MCF 10A (cell line): ENCODE data around the gene EMX1. TPM values are rescaled to one million over a fixed set of nuclear protein-coding genes. Genes with fewer than 3 reads are reported as not detected.

ENCODE experiments used
- BruUV-seq: library from RNA; stranded (reverse); fragments of 400-500 nt; replicated peaks from 2 replicates; lab custom pipeline; 2021; lab: Mats Ljungman, UMichigan
- CTCF ChIA-PET: fragments of 300-600 bp; sonication (Branson Sonifier 250); formaldehyde crosslinking; extraction: SDS; loops from one replicate; lab custom pipeline; 2021; ENCODE audit warnings: antibody characterized with exemption, inconsistent platforms; lab: Yijun Ruan, JAX
- POLR2A ChIA-PET: fragments of 300-600, 350-650 bp; sonication (Branson Sonifier 250); formaldehyde crosslinking; extraction: SDS; loops from one replicate; lab custom pipeline; 2020; ENCODE audit warnings: antibody characterized with exemption, inconsistent platforms; lab: Yijun Ruan, JAX
- DNase-seq: peaks from one replicate; pipeline ENCODE4 v3.0.0-alpha.2; 2018; ENCODE audit not compliant: unreplicated experiment
- H3K27ac Mint-ChIP-seq: one replicate; pipeline ENCODE4 v1.8.0; 2022; ENCODE audit warnings: mild to moderate bottlenecking, low read depth, mixed read lengths; ENCODE audit not compliant: unreplicated experiment
- H3K27me3 Mint-ChIP-seq: one replicate; pipeline ENCODE4 v1.8.0; 2022; ENCODE audit warnings: mixed read lengths; ENCODE audit not compliant: insufficient read depth, unreplicated experiment
- H3K36me3 Mint-ChIP-seq: one replicate; pipeline ENCODE4 v1.8.0; 2022; ENCODE audit warnings: mild to moderate bottlenecking, moderate library complexity, mixed read lengths; ENCODE audit not compliant: insufficient read depth, unreplicated experiment
- H3K4me1 Mint-ChIP-seq: one replicate; pipeline ENCODE4 v1.8.0; 2022; ENCODE audit warnings: mixed read lengths; ENCODE audit not compliant: insufficient read depth, unreplicated experiment
- H3K4me3 Mint-ChIP-seq: one replicate; pipeline ENCODE4 v1.8.0; 2022; ENCODE audit warnings: mild to moderate bottlenecking, moderate library complexity, mixed read lengths; ENCODE audit not compliant: unreplicated experiment
- H3K9me3 Mint-ChIP-seq: one replicate; pipeline ENCODE4 v1.8.0; 2022; ENCODE audit warnings: mixed read lengths; ENCODE audit not compliant: unreplicated experiment
- intact Hi-C: fragments of 100-400 bp; cut with micrococcal nuclease; formaldehyde crosslinking; loops from 2 replicates; pipeline ENCODE4 v1.14.1; 2022
- total RNA-seq: library from RNA; stranded (reverse); gene quantifications from 2 replicates; pipeline ENCODE4 v1.2.3, GENCODE V29; 2022
- TF ChIP-seq, protein P1 (sequence below): fragments of 200-600 bp; IDR thresholded peaks from one replicate; pipeline ENCODE4 v1.8.0; 2022; ENCODE audit warnings: antibody characterized with exemption, mild to moderate bottlenecking; ENCODE audit not compliant: unreplicated experiment

The EMX1 gene
- total RNA-seq, 1 experiment from 2014 or later = not detected

DNA sequence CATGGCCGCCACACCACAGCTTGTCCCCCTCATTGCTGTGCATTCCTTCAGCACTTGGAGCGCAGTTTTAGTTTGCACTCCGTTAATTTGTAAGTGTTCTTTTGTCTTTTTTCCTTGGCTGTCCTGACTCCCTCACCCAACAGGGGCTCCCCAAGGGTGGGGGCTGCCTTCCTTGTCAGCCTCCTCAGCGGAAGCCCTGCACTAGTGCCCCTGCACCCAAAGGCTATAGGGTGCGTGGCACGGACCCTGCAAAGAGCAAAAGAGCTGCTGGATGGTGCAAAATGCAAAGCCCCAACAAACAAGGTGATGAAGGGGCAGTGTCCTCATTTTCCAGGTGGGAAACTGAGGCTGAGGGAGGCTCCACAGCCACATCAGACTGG, 46.8 kb downstream of the EMX1 start:
- ChIA-PET POLR2A (interaction anchor here (0.6 to 1.2 kb wide), 2 partner anchors 17 to 69 kb away, joined by 3 read pairs; no protein-coding TSS in a partner anchor), CTCF (interaction anchor here (0.9 to 1.6 kb wide), 2 partner anchors 10 to 12 kb away, joined by 3 to 4 read pairs; no protein-coding TSS in a partner anchor)
- no peaks in the 10 kb centered on the region for H3K9me3 Mint-ChIP-seq
- H3K27ac Mint-ChIP-seq = no peak overlapping the region
- intact Hi-C loops = no loop called here
- H3K4me1 Mint-ChIP-seq = no peaks in the 10 kb centered on the region
- H3K4me3 Mint-ChIP-seq = no peak overlapping the region
- no peaks in the 10 kb centered on the region for H3K36me3 Mint-ChIP-seq
- H3K27me3 Mint-ChIP-seq = no peaks in the 10 kb centered on the region
- no TSS peak for BruUV-seq
- DNase-seq = no peak
- TF ChIP-seq, protein P1, sequence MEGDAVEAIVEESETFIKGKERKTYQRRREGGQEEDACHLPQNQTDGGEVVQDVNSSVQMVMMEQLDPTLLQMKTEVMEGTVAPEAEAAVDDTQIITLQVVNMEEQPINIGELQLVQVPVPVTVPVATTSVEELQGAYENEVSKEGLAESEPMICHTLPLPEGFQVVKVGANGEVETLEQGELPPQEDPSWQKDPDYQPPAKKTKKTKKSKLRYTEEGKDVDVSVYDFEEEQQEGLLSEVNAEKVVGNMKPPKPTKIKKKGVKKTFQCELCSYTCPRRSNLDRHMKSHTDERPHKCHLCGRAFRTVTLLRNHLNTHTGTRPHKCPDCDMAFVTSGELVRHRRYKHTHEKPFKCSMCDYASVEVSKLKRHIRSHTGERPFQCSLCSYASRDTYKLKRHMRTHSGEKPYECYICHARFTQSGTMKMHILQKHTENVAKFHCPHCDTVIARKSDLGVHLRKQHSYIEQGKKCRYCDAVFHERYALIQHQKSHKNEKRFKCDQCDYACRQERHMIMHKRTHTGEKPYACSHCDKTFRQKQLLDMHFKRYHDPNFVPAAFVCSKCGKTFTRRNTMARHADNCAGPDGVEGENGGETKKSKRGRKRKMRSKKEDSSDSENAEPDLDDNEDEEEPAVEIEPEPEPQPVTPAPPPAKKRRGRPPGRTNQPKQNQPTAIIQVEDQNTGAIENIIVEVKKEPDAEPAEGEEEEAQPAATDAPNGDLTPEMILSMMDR = no peak

GRCh38 chr2:72965016-72965415, 47.7 kb downstream of the EMX1 start:
- intact Hi-C loops = no loop called here
- Mint-ChIP-seq H3K4me3 (no peak overlapping the region), H3K27ac (no peak overlapping the region), H3K36me3 (no peaks in the 10 kb centered on the region), H3K9me3 (no peaks in the 10 kb centered on the region), H3K27me3 (no peaks in the 10 kb centered on the region), H3K4me1 (no peaks in the 10 kb centered on the region)
- TF ChIP-seq, protein P1 = no peak
- POLR2A ChIA-PET = no interaction called here
- DNase-seq = no peak
- no TSS peak for BruUV-seq
- CTCF ChIA-PET = interaction anchor here (1.2 kb wide), 1 partner anchor 30 kb away, joined by 3 read pairs; no protein-coding TSS in a partner anchor

DNA sequence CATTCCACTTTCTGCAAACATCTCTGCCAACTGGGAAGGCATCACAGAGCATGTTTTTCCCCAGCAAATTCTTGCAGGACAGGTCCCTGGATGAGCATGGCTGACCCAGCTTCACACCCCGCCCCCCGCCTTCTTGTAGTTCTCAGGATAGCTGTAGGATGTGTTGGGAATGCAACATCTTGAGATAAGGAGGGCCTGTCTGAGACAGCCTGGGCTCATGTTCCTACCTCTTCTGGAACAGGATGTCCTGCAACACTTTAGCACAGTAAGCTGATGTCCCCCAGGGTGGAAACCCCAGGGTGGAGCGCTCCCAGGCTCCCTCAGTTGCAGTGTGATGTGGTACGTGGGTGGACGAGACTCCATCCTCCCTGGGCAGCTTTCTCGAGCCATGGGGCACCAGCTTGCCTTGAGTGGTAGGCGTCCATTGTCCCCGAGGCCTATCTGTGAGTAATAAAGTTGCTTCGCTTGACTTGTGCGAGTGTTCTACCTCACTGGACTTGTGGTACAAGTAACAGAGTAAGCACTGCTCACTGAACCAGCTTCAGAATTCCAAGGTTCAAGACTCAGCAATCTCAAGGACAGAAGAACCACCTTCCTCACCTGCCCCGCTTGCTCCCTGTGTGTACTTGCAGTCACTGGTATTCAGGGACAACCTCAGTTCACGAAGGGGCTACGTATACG, 48.6 kb downstream of the EMX1 start:
- ChIA-PET POLR2A (interaction anchor here (0.5 kb wide), 1 partner anchor 59 kb away, joined by 3 read pairs; no protein-coding TSS in a partner anchor), CTCF (interaction anchor here (1.1 to 1.2 kb wide), 2 partner anchors 29 to 73 kb away, joined by 3 read pairs; no protein-coding TSS in a partner anchor)
- no peak overlapping the region for H3K4me3 Mint-ChIP-seq
- DNase-seq = no peak
- intact Hi-C loops = no loop called here
- BruUV-seq = no TSS peak
- no peaks in the 10 kb centered on the region for H3K27me3 Mint-ChIP-seq
- H3K27ac Mint-ChIP-seq = no peak overlapping the region
- TF ChIP-seq, protein P1 = no peak
- no peaks in the 10 kb centered on the region for H3K36me3 Mint-ChIP-seq
- H3K9me3 Mint-ChIP-seq = no peaks in the 10 kb centered on the region
- no peaks in the 10 kb centered on the region for H3K4me1 Mint-ChIP-seq

DNA sequence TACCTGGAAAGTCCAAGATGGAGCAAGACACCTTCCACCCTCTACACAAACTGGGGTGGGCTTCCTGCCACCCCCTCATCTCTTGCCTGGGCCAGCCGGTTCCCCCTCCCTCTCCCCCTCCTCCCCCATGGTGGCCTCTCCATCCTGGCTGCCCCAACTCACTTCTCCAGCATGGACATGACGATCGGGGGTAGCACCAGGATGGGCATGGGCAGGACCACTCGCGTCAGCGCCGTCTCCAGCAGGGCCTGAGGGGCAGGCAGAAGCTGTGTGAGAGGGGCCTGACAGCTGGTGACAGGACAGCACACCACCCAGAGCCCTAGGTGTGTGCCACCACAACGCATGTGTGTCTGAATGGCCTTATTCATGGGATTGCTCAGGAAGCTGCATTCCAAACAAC, 51.0 kb downstream of the EMX1 start:
- Mint-ChIP-seq H3K27me3 (no peaks in the 10 kb centered on the region), H3K4me1 (no peaks in the 10 kb centered on the region), H3K36me3 (peaks cover 5% of the 10 kb centered on the region), H3K27ac (no peak overlapping the region), H3K4me3 (no peak overlapping the region), H3K9me3 (no peaks in the 10 kb centered on the region)
- ChIA-PET CTCF (interaction anchor here (0.7 to 1.0 kb wide), 2 partner anchors 75 to 94 kb away, joined by 3 to 4 read pairs; no protein-coding TSS in a partner anchor), POLR2A (no interaction called here)
- BruUV-seq = no TSS peak
- intact Hi-C loops = no loop called here
- DNase-seq = no peak
- TF ChIP-seq, protein P1 = no peak
